Type B pancreatic cell (in vitro differentiated cells): ENCODE measurements around the gene TERB2. TPM values are rescaled to one million over a fixed set of nuclear protein-coding genes. Genes with fewer than 3 reads are reported as not detected.
"Not testable (repeated sequence)": the region's sequence is repeated elsewhere in the genome, so short reads cannot be mapped to it uniquely, and the experiment has no call there.

Experiments used
- DNase-seq: peaks from one replicate; pipeline ENCODE4 v3.0.0; 2021; ENCODE audit warnings: mixed read lengths; ENCODE audit not compliant: unreplicated experiment; ENCODE audit errors: extremely low spot score
- H3K27ac Mint-ChIP-seq: 2 replicates; pipeline ENCODE4 v1.8.0; 2021; ENCODE audit warnings: mild to moderate bottlenecking, mixed read lengths
- H3K27me3 Mint-ChIP-seq: 2 replicates; pipeline ENCODE4 v1.8.0; 2021; ENCODE audit warnings: mixed read lengths
- H3K36me3 Mint-ChIP-seq: 2 replicates; pipeline ENCODE4 v1.8.0; 2021; ENCODE audit warnings: mixed read lengths
- H3K4me1 Mint-ChIP-seq: one replicate; pipeline ENCODE4 v1.8.0; 2021; ENCODE audit warnings: mixed read lengths; ENCODE audit not compliant: unreplicated experiment
- H3K4me3 Mint-ChIP-seq: 2 replicates; pipeline ENCODE4 v1.8.0; 2021; ENCODE audit warnings: mild to moderate bottlenecking, mixed read lengths
- H3K9me3 Mint-ChIP-seq: 2 replicates; pipeline ENCODE4 v1.8.0; 2021; ENCODE audit warnings: mixed read lengths
- CTCF ChIP-seq: fragments of 200-600 bp; sonication (generic); conservative IDR thresholded peaks from 2 replicates; pipeline ENCODE4 v1.5.0; 2021; ENCODE audit warnings: antibody characterized with exemption, mild to moderate bottlenecking
- total RNA-seq: library from RNA; stranded (reverse); gene quantifications from 2 replicates; pipeline ENCODE4 v1.2.1, GENCODE V29; 2021; ENCODE audit warnings: low replicate concordance

The TERB2 gene
- total RNA-seq, 1 donor from 2014 or later: not detected

- Mint-ChIP-seq H3K36me3 (no peaks in the 10 kb centered on the region), H3K9me3 (no peaks in the 10 kb centered on the region), H3K27ac (no peak overlapping the region), H3K4me3 (no peak overlapping the region), H3K27me3 (no peaks in the 10 kb centered on the region), H3K4me1 (no peaks in the 10 kb centered on the region)
- no peak for DNase-seq
- no peak for TF ChIP-seq CTCF
Observed at GRCh38 chr15:44968475-44968874, 12.0 kb downstream of the TERB2 start.

DNA sequence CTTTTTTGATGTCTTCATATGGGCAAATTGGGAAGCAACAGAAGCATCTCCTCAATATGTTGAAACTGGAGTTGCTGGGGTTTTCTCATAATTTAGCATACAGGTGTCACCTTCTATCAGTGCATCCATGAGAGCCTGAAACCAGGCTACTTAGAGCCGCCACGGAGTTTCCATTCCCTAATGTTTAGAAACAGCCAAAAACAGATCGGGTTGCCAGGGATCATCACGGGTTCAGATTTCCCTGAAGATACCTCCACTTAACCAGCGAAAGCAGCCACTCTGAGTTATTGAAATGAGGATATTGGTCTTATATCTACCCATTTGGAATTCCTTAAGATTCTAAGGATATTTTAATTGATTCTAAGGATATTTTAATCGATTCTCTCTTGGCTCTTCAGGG, 14.5 kb downstream of the TERB2 start:
- H3K4me3 Mint-ChIP-seq: no peak overlapping the region
- no peaks in the 10 kb centered on the region for H3K9me3 Mint-ChIP-seq
- DNase-seq: no peak
- H3K27ac Mint-ChIP-seq: no peak overlapping the region
- no peaks in the 10 kb centered on the region for H3K27me3 Mint-ChIP-seq
- H3K36me3 Mint-ChIP-seq: no peaks in the 10 kb centered on the region
- TF ChIP-seq CTCF: no peak
- no peaks in the 10 kb centered on the region for H3K4me1 Mint-ChIP-seq

- H3K27ac Mint-ChIP-seq, DNase-seq, H3K36me3 Mint-ChIP-seq, H3K4me1 Mint-ChIP-seq, H3K4me3 Mint-ChIP-seq, H3K9me3 Mint-ChIP-seq, H3K27me3 Mint-ChIP-seq: not testable (repeated sequence)
Observed at GRCh38 chr15:44976183-44976582, 19.7 kb downstream of the TERB2 start.

- DNase-seq, H3K27ac Mint-ChIP-seq, H3K4me3 Mint-ChIP-seq, H3K27me3 Mint-ChIP-seq, H3K36me3 Mint-ChIP-seq, H3K4me1 Mint-ChIP-seq, H3K9me3 Mint-ChIP-seq: not testable (repeated sequence)
Observed at GRCh38 chr15:44977781-44978180, 21.3 kb downstream of the TERB2 start.

GRCh38 chr15:44979617-44980339, 23.3 kb downstream of the TERB2 start:
- not testable (repeated sequence) for DNase-seq, H3K36me3 Mint-ChIP-seq, H3K4me1 Mint-ChIP-seq, H3K27ac Mint-ChIP-seq, H3K27me3 Mint-ChIP-seq, H3K9me3 Mint-ChIP-seq
- H3K4me3 Mint-ChIP-seq: peak overlapping the region; percentile 52

GRCh38 chr15:44984144-44984543, 27.7 kb downstream of the TERB2 start:
- H3K27ac Mint-ChIP-seq, H3K27me3 Mint-ChIP-seq, DNase-seq, H3K36me3 Mint-ChIP-seq, H3K9me3 Mint-ChIP-seq, H3K4me1 Mint-ChIP-seq, H3K4me3 Mint-ChIP-seq: not testable (repeated sequence)

- not testable (repeated sequence) for H3K27ac Mint-ChIP-seq, H3K27me3 Mint-ChIP-seq, DNase-seq, H3K4me1 Mint-ChIP-seq, H3K4me3 Mint-ChIP-seq, H3K9me3 Mint-ChIP-seq, H3K36me3 Mint-ChIP-seq
Observed at GRCh38 chr15:44986346-44987055, 30.0 kb downstream of the TERB2 start.

- H3K4me1 Mint-ChIP-seq, H3K4me3 Mint-ChIP-seq, H3K27ac Mint-ChIP-seq, H3K9me3 Mint-ChIP-seq, H3K36me3 Mint-ChIP-seq, H3K27me3 Mint-ChIP-seq, DNase-seq: not testable (repeated sequence)
Observed at GRCh38 chr15:44987711-44988110, 31.2 kb downstream of the TERB2 start.

DNA sequence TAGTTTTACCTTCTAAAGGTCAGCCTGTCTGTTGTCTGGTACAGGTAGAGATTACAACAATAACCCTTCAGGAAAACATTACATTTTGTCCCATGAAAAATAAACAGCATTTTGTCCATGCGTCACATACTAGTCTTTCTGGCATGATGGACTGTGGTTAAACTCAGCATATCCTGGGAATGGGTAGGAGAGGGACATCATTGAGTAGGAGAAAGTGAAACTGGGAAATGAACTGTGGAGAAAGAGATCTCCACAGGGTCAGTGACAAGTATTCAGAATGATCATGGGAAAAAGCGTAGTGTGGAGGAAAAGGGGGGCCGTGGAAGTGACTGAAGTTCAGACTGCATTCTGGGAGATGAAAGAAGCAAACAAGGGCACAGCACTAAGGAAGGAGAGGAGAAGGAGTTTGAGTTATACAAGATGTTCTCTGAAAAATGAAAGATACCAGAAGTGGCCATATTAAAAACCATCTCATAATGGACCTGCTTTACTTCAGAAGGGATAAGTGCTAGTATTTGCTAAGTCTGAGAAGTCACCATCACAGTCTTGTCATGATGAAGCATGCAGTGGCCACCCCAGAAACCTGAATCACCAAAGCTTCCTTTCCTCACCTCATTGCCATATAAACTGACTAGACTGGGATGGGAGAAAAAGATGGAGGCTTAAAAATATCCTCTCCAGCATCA, 31.8 kb downstream of the TERB2 start:
- not testable (repeated sequence) for DNase-seq, H3K4me1 Mint-ChIP-seq, H3K9me3 Mint-ChIP-seq, H3K27ac Mint-ChIP-seq, H3K4me3 Mint-ChIP-seq, H3K36me3 Mint-ChIP-seq
- H3K27me3 Mint-ChIP-seq: peaks cover 12% of the 10 kb centered on the region

- not testable (repeated sequence) for H3K36me3 Mint-ChIP-seq, H3K4me3 Mint-ChIP-seq, DNase-seq, H3K9me3 Mint-ChIP-seq, H3K4me1 Mint-ChIP-seq, H3K27ac Mint-ChIP-seq
- H3K27me3 Mint-ChIP-seq: peaks cover 16% of the 10 kb centered on the region
Observed at GRCh38 chr15:44988870-44989219, 32.4 kb downstream of the TERB2 start.

- H3K4me3 Mint-ChIP-seq, DNase-seq, H3K36me3 Mint-ChIP-seq, H3K4me1 Mint-ChIP-seq, H3K9me3 Mint-ChIP-seq, H3K27ac Mint-ChIP-seq: not testable (repeated sequence)
- peaks cover 15% of the 10 kb centered on the region for H3K27me3 Mint-ChIP-seq
Observed at GRCh38 chr15:44997632-44998031, 41.1 kb downstream of the TERB2 start.
